Hepatocyte (in vitro differentiated cells): ENCODE data around the gene SLC25A25.

Source experiments
- CTCF ChIP-seq: fragments of 200-600 bp; sonication (generic); IDR thresholded peaks from 2 replicates; pipeline ENCODE4 v1.5.1; 2016; ENCODE audit warnings: antibody characterized with exemption, mild to moderate bottlenecking; ENCODE audit not compliant: poor library complexity
- EZH2 ChIP-seq: fragments of 200-600 bp; sonication (generic); IDR thresholded peaks from 2 replicates; pipeline ENCODE4 v1.6.1; 2016; ENCODE audit warnings: antibody characterized with exemption, mild to moderate bottlenecking, borderline replicate concordance
- EZH2phosphoT487 ChIP-seq: fragments of 200-600 bp; sonication (generic); IDR thresholded peaks from one replicate; pipeline ENCODE4 v1.6.1; 2018; ENCODE audit warnings: antibody characterized with exemption, mild to moderate bottlenecking, low read depth, moderate library complexity; ENCODE audit not compliant: unreplicated experiment, severe bottlenecking

GRCh38 chr9:128077847-128078503 lies 9.9 kb downstream of the SLC25A25 start:
- TF ChIP-seq EZH2 (no peak), CTCF (no peak), EZH2phosphoT487 (no peak)
